WERI-Rb-1 (cell line): ENCODE data around the gene CACNA2D4.

Experiments
- DNase-seq: peaks from one replicate; pipeline ENCODE4 v3.0.0-alpha.2; 2020
- H3K27ac ChIP-seq: fragments of 250-450 bp; sonication (Bioruptor Pico); 2 replicates; pipeline ENCODE4 v1.5.1; 2020; ENCODE audit warnings: mild to moderate bottlenecking, moderate library complexity
- H3K27me3 ChIP-seq: fragments of 250-450 bp; sonication (Bioruptor Pico); 2 replicates; pipeline ENCODE4 v1.5.1; 2021; ENCODE audit warnings: mild to moderate bottlenecking, low read depth, moderate library complexity; ENCODE audit not compliant: insufficient read depth, severe bottlenecking
- H3K36me3 ChIP-seq: fragments of 250-450 bp; sonication (Bioruptor Pico); 2 replicates; pipeline ENCODE4 v1.5.1; 2020; ENCODE audit warnings: mild to moderate bottlenecking, moderate library complexity
- H3K4me3 ChIP-seq: 2 replicates; pipeline ENCODE4 v1.5.1; 2011; ENCODE audit warnings: low read depth, mild to moderate bottlenecking, control low read depth, low read length
- H3K9me3 ChIP-seq: fragments of 250-450 bp; sonication (Bioruptor Pico); 2 replicates; pipeline ENCODE4 v1.5.1; 2021; ENCODE audit warnings: mild to moderate bottlenecking, moderate library complexity; ENCODE audit not compliant: severe bottlenecking
- TF ChIP-seq, protein P1 (sequence below): IDR thresholded peaks from 2 replicates; pipeline ENCODE4 v1.5.1; 2011; ENCODE audit warnings: low read depth, mild to moderate bottlenecking, control low read depth, inconsistent platforms, low read length

The CACNA2D4 gene

DNA sequence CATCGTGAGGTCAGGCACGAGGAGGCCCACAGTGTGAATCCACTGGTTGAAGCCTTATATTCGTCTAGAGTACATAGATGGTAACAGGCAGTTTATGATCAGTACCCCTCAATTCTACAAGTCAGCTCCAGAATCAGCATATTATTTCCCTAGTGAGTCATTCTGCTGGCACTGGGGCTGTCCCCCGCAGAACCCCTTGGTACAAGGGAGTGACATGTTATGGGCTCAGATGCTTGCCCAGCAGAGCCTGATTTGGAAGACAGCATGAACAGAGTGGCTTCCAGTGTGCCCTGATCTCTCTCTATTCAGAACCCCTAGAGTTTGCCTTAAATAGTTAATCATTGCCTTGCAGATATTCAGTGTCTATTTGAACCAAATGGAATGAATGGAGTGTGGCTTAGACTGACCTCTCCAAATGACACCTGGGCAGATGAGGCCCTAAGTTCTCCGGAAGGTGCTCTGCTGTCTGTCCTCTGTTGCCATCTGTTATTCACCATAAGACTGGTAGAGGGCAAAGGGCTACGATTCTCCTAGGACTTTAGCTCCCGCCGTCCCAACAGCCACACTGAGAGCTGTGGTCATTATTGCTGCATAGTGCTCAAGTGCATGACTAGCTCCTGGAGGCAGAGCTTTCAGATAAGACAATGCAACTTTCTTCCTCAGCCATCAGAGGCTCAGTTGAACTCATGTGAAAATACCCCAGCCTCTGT is 41.1 kb downstream of the CACNA2D4 start:
- Histone ChIP-seq H3K9me3 (no peaks in the 10 kb centered on the region), H3K27ac (no peak overlapping the region), H3K36me3 (no peaks in the 10 kb centered on the region), H3K27me3 (no peaks in the 10 kb centered on the region), H3K4me3 (no peak overlapping the region)
- TF ChIP-seq, protein P1, sequence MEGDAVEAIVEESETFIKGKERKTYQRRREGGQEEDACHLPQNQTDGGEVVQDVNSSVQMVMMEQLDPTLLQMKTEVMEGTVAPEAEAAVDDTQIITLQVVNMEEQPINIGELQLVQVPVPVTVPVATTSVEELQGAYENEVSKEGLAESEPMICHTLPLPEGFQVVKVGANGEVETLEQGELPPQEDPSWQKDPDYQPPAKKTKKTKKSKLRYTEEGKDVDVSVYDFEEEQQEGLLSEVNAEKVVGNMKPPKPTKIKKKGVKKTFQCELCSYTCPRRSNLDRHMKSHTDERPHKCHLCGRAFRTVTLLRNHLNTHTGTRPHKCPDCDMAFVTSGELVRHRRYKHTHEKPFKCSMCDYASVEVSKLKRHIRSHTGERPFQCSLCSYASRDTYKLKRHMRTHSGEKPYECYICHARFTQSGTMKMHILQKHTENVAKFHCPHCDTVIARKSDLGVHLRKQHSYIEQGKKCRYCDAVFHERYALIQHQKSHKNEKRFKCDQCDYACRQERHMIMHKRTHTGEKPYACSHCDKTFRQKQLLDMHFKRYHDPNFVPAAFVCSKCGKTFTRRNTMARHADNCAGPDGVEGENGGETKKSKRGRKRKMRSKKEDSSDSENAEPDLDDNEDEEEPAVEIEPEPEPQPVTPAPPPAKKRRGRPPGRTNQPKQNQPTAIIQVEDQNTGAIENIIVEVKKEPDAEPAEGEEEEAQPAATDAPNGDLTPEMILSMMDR, result no peak
- DNase-seq, result no peak

GRCh38 chr12:1876086-1876485 is 42.4 kb downstream of the CACNA2D4 start:
- no peak overlapping the region for H3K27ac ChIP-seq
- H3K4me3 ChIP-seq, result no peak overlapping the region
- no peaks in the 10 kb centered on the region for H3K36me3 ChIP-seq
- TF ChIP-seq, protein P1, result no peak
- no peaks in the 10 kb centered on the region for H3K27me3 ChIP-seq
- DNase-seq, result no peak
- H3K9me3 ChIP-seq, result no peaks in the 10 kb centered on the region

DNA sequence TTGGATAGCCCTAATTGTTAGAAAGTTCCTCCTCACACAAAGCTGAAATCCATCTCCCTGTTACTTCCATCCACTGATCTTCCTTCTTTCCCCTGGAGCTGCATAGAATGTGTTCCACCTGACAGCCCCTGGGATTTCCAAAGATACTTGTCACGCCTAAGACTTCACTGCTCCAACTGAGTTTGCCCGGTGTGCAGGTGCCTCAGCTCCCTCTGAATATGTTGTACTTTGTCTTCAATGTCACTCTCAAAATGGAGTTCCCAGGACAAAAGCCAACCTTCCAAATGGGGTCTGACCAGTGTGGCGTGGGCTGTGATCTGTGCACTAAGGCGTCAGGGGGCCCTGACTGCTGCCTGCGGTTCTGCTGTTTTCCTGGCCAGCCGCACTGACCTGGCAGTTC is 42.8 kb downstream of the CACNA2D4 start:
- no peaks in the 10 kb centered on the region for H3K9me3 ChIP-seq
- no peaks in the 10 kb centered on the region for H3K36me3 ChIP-seq
- H3K4me3 ChIP-seq, result no peak overlapping the region
- no peaks in the 10 kb centered on the region for H3K27me3 ChIP-seq
- no peak for DNase-seq
- TF ChIP-seq, protein P1, result no peak
- H3K27ac ChIP-seq, result no peak overlapping the region; the same call in 1 of the 2 replicates

DNA sequence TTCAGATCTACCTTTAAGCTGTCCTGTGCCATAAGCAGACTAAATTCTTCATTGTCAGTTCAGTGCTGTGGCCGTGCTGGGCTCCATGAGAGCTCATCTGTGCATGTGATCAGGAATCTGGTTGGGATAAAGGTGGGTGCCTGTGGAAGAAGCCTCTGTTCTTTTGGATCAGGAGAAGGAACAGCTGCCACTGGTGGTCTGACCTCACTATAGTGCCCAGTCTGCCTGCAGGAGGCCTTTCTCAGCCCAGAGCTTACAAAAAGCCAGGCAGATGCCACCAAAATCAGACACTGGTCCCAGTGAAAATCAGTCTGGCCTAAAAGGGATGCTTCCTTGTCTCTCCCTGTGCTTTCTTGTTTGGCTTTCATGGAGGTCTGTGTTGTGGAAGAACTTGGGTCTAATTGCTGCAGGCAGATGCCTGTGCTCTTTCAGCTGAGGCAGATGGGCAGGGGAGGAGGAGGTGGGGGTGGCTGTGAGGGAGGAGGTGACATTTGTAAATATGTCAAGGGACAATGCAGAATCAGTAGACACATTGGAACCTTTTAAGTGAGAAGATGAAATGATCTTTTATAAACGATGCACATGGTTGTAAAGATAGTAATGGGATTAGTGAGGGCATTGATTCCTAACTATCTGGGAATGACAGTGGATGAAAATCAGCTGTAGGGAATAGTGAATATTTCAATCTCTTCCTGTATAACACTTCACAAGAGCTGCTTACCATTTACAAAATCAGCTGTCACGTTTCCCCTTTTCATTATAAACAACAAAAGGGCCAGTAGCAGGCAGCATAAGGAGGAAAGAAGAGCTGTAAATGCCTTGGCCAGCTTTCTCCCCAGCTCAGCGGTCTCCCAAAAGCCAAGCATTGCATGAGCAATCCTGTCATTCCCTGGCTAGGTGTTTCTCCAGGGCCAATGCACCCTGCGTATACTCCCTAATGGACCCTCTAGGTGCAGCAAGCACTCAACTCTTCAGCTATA is 44.6 kb downstream of the CACNA2D4 start:
- Histone ChIP-seq H3K36me3 (no peaks in the 10 kb centered on the region), H3K27me3 (no peaks in the 10 kb centered on the region), H3K9me3 (no peaks in the 10 kb centered on the region), H3K27ac (no peak overlapping the region), H3K4me3 (no peak overlapping the region)
- TF ChIP-seq, protein P1, result no peak
- DNase-seq, result no peak

DNA sequence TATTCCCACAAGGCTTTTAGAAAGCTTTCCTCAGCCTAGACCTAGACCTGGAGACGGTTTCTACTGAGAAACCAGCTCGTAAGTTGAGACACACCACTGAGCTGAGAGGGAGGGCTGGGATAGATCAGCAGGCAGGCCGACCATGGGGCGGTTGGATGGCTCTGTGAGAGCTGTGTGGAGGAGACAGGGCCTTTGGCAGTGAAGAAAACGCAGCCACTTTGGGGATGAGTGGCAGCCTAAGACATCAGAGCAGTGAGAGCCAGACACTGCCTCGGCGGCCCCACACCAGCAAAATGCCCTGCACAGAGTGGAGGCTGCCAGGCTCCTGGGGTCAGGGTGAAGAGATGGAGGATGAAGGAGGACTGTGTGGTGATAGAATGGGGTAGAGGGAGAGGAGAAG is 46.0 kb downstream of the CACNA2D4 start:
- Histone ChIP-seq H3K9me3 (peaks cover 2% of the 10 kb centered on the region), H3K27me3 (no peaks in the 10 kb centered on the region), H3K4me3 (no peak overlapping the region), H3K27ac (no peak overlapping the region), H3K36me3 (no peaks in the 10 kb centered on the region)
- no peak for DNase-seq
- TF ChIP-seq, protein P1, result no peak
